ENCODE data around the gene ASB18. TPM values are rescaled to one million over a fixed set of nuclear protein-coding genes. Genes with fewer than 3 reads are reported as not detected.

The ASB18 gene
- total RNA-seq, 1 experiment from 2014 or later, result not detected

- no peaks in the 10 kb centered on the region for H4K20me1 ChIP-seq (ENCODE audit: insufficient read depth)
- CTCF ChIA-PET, result interaction anchor here (1.3 to 1.4 kb wide), 2 partner anchors 14 to 752 kb away, joined by 4 read pairs; no protein-coding TSS in a partner anchor
- H2AFZ ChIP-seq (ENCODE audit: low read depth, low read length, poor library complexity, severe bottlenecking), result no peak overlapping the region
- H3K27me3 ChIP-seq (ENCODE audit: insufficient read depth, low read length), result no peaks in the 10 kb centered on the region
- H3K9ac ChIP-seq (ENCODE audit: low read length), result no peak overlapping the region
- POLR2A ChIA-PET, result no interaction called here
- BruUV-seq (replicated peaks), result no TSS peak
- H3K4me3 ChIP-seq (replicated peaks in 1 of 2; ENCODE audit: low read depth in 1 of 2, low read length in 2 of 2), result no peak overlapping the region
- H3K4me1 ChIP-seq (ENCODE audit: control insufficient read depth in 1 of 2, insufficient read depth in 2 of 2, low read length in 2 of 2), result no peaks in the 10 kb centered on the region
- RAD21 ChIA-PET (ENCODE audit: low non-redundant PET in 1 of 2, low total read pairs in 2 of 2, uncharacterized antibody in 2 of 2, unreplicated experiment in 2 of 2), result no interaction called here
- no peak overlapping the region for H3K4me2 ChIP-seq (ENCODE audit: low read length)
- H3K9me2 ChIP-seq (ENCODE audit: insufficient read depth), result no peaks in the 10 kb centered on the region
- intact Hi-C loops (cut with micrococcal nuclease), result no loop called here
- no peaks in the 10 kb centered on the region for H3K36me3 ChIP-seq (ENCODE audit: control insufficient read depth in 1 of 2, insufficient read depth in 2 of 2, low read length in 2 of 2)
- ATAC-seq (peak; percentile 84), DNase-seq (ENCODE audit: low read depth, low spot score) (no peak)
- H3K79me2 ChIP-seq (ENCODE audit: insufficient read depth, low read length), result no peaks in the 10 kb centered on the region
- H3K27ac ChIP-seq (ENCODE audit: low read depth, low read length), result no peak overlapping the region
- TF ChIP-seq EZH2 (IDR thresholded peaks at IDR 0.05), result no peak
- TF ChIP-seq CEBPB (IDR thresholded peaks at IDR 0.05; ENCODE audit: low read depth), result no peak
- TF ChIP-seq CTCF (IDR thresholded peaks at IDR 0.05 in 2 of 3, conservative IDR thresholded peaks at IDR 0.05 in 1 of 3; ENCODE audit: borderline replicate concordance in 1 of 3, insufficient read depth in 1 of 3, low read depth in 2 of 3, low read length in 2 of 3), result peak; percentile 31 to 69 (median 65); a peak in 5 of 6 replicates
- TF ChIP-seq CBX3 (IDR thresholded peaks at IDR 0.05; ENCODE audit: low read depth), result no peak
- no peak for TF ChIP-seq ELF1 (IDR thresholded peaks at IDR 0.05; ENCODE audit: borderline replicate concordance, low read depth)
- TF ChIP-seq ZBTB33 (IDR thresholded peaks at IDR 0.05; ENCODE audit: extremely low read depth, insufficient replicate concordance, low read length), result no peak
- TF ChIP-seq EGR1 (IDR thresholded peaks at IDR 0.05; ENCODE audit: low read depth), result no peak
- TF ChIP-seq RAD21 (IDR thresholded peaks at IDR 0.05; ENCODE audit: low read depth), result peak; percentile 43
- TF ChIP-seq ZNF274 (IDR thresholded peaks at IDR 0.05; ENCODE audit: low read depth, low read length), result no peak
- no peaks in the 10 kb centered on the region for H3K9me3 ChIP-seq (ENCODE audit: control insufficient read depth in 1 of 2, insufficient read depth in 1 of 2, low read depth in 1 of 2, low read length in 2 of 2)
Observed at GRCh38 chr2:236309669-236310029, 45.4 kb upstream of the ASB18 start.
